Natural killer cell treated with Interleukin-12 subunit alpha and Interleukin-12 subunit beta and Interleukin-15 and Interleukin-18, amount 100 ng/mL, for 72 hours (primary cell): ENCODE measurements around the gene PZP. TPM values are rescaled to one million over a fixed set of nuclear protein-coding genes. Genes with fewer than 3 reads are reported as not detected.
"Not testable (repeated sequence)": the region's sequence is repeated elsewhere in the genome, so short reads cannot be mapped to it uniquely, and the experiment has no call there.

ENCODE experiments used
- ATAC-seq, 2 donors: fragments of 150-1000 bp; cut with Tn5 transposase in 1 of 2; sonication (Bioruptor Pico), chemical (Tn5 transposase) in 1 of 2; 2 replicates each; pipeline ENCODE4 v1.10.0; 2021
- DNase-seq: peaks from one replicate; pipeline ENCODE4 v3.0.0; 2022; ENCODE audit warnings: low spot score
- H3K27ac Mint-ChIP-seq, 2 donors: 1 replicate in 1 of 2; 2 replicates in 1 of 2; pipeline ENCODE4 v1.8.0; 2022; ENCODE audit warnings: mixed read lengths in 2 of 2, mild to moderate bottlenecking in 1 of 2, moderate library complexity in 1 of 2
- H3K27me3 Mint-ChIP-seq, 2 donors: 1 replicate in 1 of 2; 2 replicates in 1 of 2; pipeline ENCODE4 v1.8.0; 2022; ENCODE audit warnings: mixed read lengths in 2 of 2
- H3K36me3 Mint-ChIP-seq: one replicate; pipeline ENCODE4 v1.8.0; 2022; ENCODE audit warnings: mixed read lengths
- H3K4me1 Mint-ChIP-seq, 2 donors: 1 replicate in 1 of 2; 2 replicates in 1 of 2; pipeline ENCODE4 v1.8.0; 2022; ENCODE audit warnings: low read depth in 2 of 2, mixed read lengths in 2 of 2, mild to moderate bottlenecking in 1 of 2
- H3K4me3 Mint-ChIP-seq: one replicate; pipeline ENCODE4 v1.8.0; 2022; ENCODE audit warnings: mixed read lengths
- H3K9me3 Mint-ChIP-seq: 2 replicates; pipeline ENCODE4 v1.8.0; 2022; ENCODE audit warnings: mixed read lengths
- total RNA-seq, 2 donors: library from RNA; stranded (reverse); gene quantifications; one replicate each; pipeline ENCODE4 v1.2.3, GENCODE V29; 2022

The PZP gene
- total RNA-seq, 2 donors from 2014 or later: not detected

DNA sequence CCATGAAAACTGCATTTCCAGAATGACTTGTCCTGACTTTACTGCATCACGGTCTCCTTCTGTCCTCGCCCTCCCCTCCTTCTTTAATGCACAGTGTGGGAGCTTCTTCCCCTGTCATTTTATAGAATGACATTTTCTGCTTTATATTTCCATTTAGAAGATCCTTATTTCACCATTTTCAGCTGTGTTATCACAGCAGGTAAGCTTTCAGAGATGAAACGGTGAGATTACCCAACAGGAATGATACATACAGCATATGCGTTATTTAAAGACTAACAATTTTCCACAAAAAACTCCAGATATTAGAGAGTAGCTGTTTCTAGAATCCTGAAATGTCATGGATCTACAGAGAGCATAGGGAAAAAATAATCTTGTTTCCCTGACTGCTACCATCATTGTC is 27.3 kb upstream of the PZP start:
- DNase-seq: no peak

GRCh38 chr12:9227950-9228349 is 19.8 kb upstream of the PZP start:
- Mint-ChIP-seq H3K27ac (no peak overlapping the region), H3K36me3 (no peaks in the 10 kb centered on the region), H3K4me3 (no peak overlapping the region), H3K9me3 (no peaks in the 10 kb centered on the region), H3K4me1 (no peaks in the 10 kb centered on the region), H3K27me3 (no peaks in the 10 kb centered on the region)
- ATAC-seq (no peak), DNase-seq (no peak)

More for the DNA sequence above, 27.3 kb upstream of the PZP start:
- Mint-ChIP-seq H3K27me3 (peaks cover 0 to 3% of the 10 kb centered on the region in 2 donors), H3K9me3 (no peaks in the 10 kb centered on the region), H3K4me1 (peaks cover 8 to 17% of the 10 kb centered on the region in 2 donors), H3K4me3 (no peak overlapping the region), H3K36me3 (no peaks in the 10 kb centered on the region), H3K27ac (no peak overlapping the region)
- no peak for ATAC-seq

- Mint-ChIP-seq H3K27me3 (peaks cover 0 to 2% of the 10 kb centered on the region in 2 donors), H3K4me3 (no peak overlapping the region), H3K27ac (no peak overlapping the region), H3K36me3 (no peaks in the 10 kb centered on the region), H3K9me3 (no peaks in the 10 kb centered on the region), H3K4me1 (peaks cover 0 to 3% of the 10 kb centered on the region in 2 donors)
- DNase-seq: no peak
- no peak for ATAC-seq
Observed at GRCh38 chr12:9223830-9224229, 15.6 kb upstream of the PZP start.

DNA sequence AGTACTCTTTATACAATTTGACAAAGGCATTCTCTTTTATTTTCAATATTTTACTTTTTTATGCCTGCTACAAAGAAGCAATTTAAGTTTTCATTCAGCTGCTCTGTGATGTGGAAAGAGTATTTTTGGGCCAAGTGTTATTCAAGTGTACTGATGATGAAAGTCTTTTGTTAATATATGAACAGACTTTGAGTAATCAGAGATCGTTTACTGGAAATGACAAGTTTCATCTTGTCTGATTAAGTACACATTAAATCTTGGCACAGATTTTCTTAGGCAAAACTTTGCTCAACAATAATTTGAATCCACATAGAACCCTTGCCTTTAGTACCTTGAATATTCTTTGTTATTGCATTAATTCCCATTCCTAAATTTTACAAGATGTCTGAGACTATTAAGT is 13.3 kb upstream of the PZP start:
- H3K27me3 Mint-ChIP-seq: peaks cover 0 to 2% of the 10 kb centered on the region in 2 donors
- no peaks in the 10 kb centered on the region for H3K36me3 Mint-ChIP-seq
- no peak overlapping the region for H3K27ac Mint-ChIP-seq
- no peaks in the 10 kb centered on the region for H3K9me3 Mint-ChIP-seq
- ATAC-seq (no peak), DNase-seq (no peak)
- H3K4me1 Mint-ChIP-seq: peaks cover 0 to 3% of the 10 kb centered on the region in 2 donors
- H3K4me3 Mint-ChIP-seq: no peak overlapping the region

- not testable (repeated sequence) for H3K4me3 Mint-ChIP-seq, H3K4me1 Mint-ChIP-seq, H3K36me3 Mint-ChIP-seq, ATAC-seq, H3K9me3 Mint-ChIP-seq, DNase-seq, H3K27ac Mint-ChIP-seq, H3K27me3 Mint-ChIP-seq
Observed at GRCh38 chr12:9221011-9221410, 12.8 kb upstream of the PZP start.

- no peak for DNase-seq
- peaks cover 7% of the 10 kb centered on the region for H3K36me3 Mint-ChIP-seq
- no peaks in the 10 kb centered on the region for H3K27me3 Mint-ChIP-seq
- H3K4me1 Mint-ChIP-seq: no peaks in the 10 kb centered on the region
- H3K27ac Mint-ChIP-seq: no peak overlapping the region
- ATAC-seq: no peak
- H3K9me3 Mint-ChIP-seq: no peaks in the 10 kb centered on the region
- H3K4me3 Mint-ChIP-seq: no peak overlapping the region
Observed at GRCh38 chr12:9214534-9214933, 6.3 kb upstream of the PZP start.

DNA sequence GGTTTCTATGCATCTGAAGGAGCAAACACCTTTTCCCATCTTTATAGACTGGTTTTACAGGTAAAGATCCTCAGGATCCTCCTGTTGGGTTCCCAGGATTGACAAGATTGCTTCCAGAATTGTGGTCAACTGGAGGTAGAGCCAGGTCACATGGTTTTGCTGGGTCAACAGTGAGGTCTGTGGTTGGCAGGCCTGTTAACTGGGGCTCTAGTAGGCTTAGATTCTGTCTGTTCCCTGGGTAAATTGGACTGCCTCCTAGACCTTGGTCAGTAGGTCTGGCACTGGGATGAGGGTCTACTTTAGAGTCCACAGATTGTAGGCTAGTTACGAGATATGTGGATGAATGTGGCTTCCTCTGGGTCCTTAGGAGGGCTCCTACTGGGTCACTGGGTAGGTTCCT is 3.5 kb upstream of the PZP start:
- ATAC-seq (no peak), DNase-seq (no peak)
- peaks cover 7% of the 10 kb centered on the region for H3K36me3 Mint-ChIP-seq
- H3K4me3 Mint-ChIP-seq: no peak overlapping the region
- H3K9me3 Mint-ChIP-seq: no peaks in the 10 kb centered on the region
- no peaks in the 10 kb centered on the region for H3K4me1 Mint-ChIP-seq
- H3K27me3 Mint-ChIP-seq: no peaks in the 10 kb centered on the region
- H3K27ac Mint-ChIP-seq: no peak overlapping the region

DNA sequence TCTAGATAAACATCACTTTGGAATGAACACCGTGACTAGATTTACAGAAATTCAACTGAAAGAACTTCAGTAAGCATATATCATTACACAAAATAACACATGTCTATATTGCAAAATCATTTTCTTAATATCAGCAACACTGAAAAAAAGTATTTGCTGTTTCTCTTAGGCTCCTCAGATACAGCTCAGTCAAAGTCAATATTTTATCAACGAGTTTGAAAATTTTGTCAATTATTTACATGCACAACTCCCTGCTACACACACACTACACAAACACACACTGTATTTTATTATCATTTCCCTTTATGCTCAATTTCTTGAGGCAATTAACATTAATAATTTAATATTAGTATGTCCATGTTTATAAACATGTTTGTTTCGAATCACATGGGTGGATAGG is 3.8 kb downstream of the PZP start:
- ATAC-seq (no peak), DNase-seq (no peak)
- H3K27ac Mint-ChIP-seq: no peak overlapping the region
- no peaks in the 10 kb centered on the region for H3K27me3 Mint-ChIP-seq
- no peaks in the 10 kb centered on the region for H3K36me3 Mint-ChIP-seq
- H3K9me3 Mint-ChIP-seq: no peaks in the 10 kb centered on the region
- H3K4me3 Mint-ChIP-seq: no peak overlapping the region
- no peaks in the 10 kb centered on the region for H3K4me1 Mint-ChIP-seq

DNA sequence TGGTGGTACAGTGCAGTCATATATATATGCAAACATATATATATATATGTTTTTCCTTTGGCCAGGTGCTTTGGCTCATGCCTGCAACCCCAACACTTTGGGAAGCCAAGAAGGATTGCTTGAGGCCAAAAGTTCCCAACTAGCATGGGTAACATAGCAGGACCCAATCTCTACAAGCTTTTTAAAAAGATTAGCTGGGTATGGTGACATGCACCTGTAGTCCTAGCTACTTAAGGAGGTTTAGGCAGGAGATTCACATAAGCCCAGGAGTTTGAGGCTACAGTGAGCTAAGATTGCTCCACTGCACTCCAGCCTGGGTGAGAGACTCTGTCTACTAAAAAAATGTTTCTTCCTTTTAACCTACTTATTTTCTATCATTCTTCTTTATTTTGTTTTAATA is 10.2 kb downstream of the PZP start:
- H3K4me3 Mint-ChIP-seq: no peak overlapping the region
- H3K4me1 Mint-ChIP-seq: no peaks in the 10 kb centered on the region
- no peaks in the 10 kb centered on the region for H3K9me3 Mint-ChIP-seq
- ATAC-seq (no peak), DNase-seq (no peak)
- H3K27me3 Mint-ChIP-seq: no peaks in the 10 kb centered on the region
- no peak overlapping the region for H3K27ac Mint-ChIP-seq
- H3K36me3 Mint-ChIP-seq: no peaks in the 10 kb centered on the region

GRCh38 chr12:9184276-9184675 is 23.9 kb downstream of the PZP start:
- H3K36me3 Mint-ChIP-seq: peaks cover 19% of the 10 kb centered on the region
- DNase-seq (no peak), ATAC-seq (no peak)
- no peaks in the 10 kb centered on the region for H3K4me1 Mint-ChIP-seq
- no peak overlapping the region for H3K4me3 Mint-ChIP-seq
- no peaks in the 10 kb centered on the region for H3K27me3 Mint-ChIP-seq
- no peak overlapping the region for H3K27ac Mint-ChIP-seq
- peaks cover 9% of the 10 kb centered on the region for H3K9me3 Mint-ChIP-seq

DNA sequence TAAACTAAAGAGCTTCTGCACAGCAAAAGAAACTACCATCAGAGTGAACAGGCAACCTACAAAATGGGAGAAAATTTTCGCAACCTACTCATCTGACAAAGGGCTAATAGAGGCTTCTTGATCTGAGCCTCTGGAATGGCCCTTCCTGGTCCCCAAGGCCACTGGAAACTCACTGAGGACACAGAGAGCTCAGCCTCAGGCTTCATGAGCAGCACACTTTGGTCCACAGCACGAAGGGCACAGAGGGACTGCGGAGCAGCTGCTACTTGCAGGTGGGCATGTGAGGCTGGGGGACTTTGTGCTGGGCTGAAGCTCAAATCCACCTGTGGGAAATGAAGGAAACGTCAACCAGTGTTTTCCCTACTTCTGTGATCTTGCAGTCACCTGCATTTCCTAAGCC is 27.4 kb downstream of the PZP start:
- no peak overlapping the region for H3K27ac Mint-ChIP-seq
- no peak overlapping the region for H3K4me3 Mint-ChIP-seq
- H3K9me3 Mint-ChIP-seq: peaks cover 6% of the 10 kb centered on the region
- no peaks in the 10 kb centered on the region for H3K4me1 Mint-ChIP-seq
- H3K36me3 Mint-ChIP-seq: peaks cover 6% of the 10 kb centered on the region
- ATAC-seq: no peak
- no peak for DNase-seq
- no peaks in the 10 kb centered on the region for H3K27me3 Mint-ChIP-seq

DNA sequence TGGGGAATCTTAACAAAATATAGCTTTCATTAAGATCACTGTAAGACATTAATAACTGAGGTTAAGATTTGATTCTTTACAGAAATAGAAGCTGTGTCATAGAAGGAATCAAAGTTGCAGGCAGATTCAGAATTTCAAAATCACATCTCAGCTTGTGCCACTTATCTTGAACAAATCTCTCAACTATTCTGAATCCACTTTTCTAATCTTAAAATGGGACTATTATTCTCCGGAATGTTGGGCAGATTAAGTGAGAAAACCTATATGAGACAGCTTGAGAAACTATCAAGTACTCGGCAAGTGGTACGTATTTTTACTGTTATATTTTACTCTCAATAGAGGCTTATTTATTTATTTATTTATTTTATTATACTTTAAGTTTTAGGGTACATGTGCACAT is 28.4 kb downstream of the PZP start:
- Mint-ChIP-seq H3K9me3 (peaks cover 4% of the 10 kb centered on the region), H3K36me3 (peaks cover 6% of the 10 kb centered on the region), H3K4me3 (no peak overlapping the region), H3K4me1 (no peaks in the 10 kb centered on the region), H3K27ac (no peak overlapping the region), H3K27me3 (no peaks in the 10 kb centered on the region)
- ATAC-seq (no peak), DNase-seq (no peak)

GRCh38 chr12:9169979-9170634 is 38.1 kb downstream of the PZP start:
- H3K36me3 Mint-ChIP-seq: peaks cover 14% of the 10 kb centered on the region
- no peak for DNase-seq

GRCh38 chr12:9167345-9167744 is 40.9 kb downstream of the PZP start:
- not testable (repeated sequence) for H3K27me3 Mint-ChIP-seq, H3K4me3 Mint-ChIP-seq, H3K4me1 Mint-ChIP-seq, DNase-seq, ATAC-seq, H3K27ac Mint-ChIP-seq, H3K9me3 Mint-ChIP-seq, H3K36me3 Mint-ChIP-seq

More at GRCh38 chr12:9169979-9170634, 38.1 kb downstream of the PZP start:
- H3K27ac Mint-ChIP-seq: no peak overlapping the region
- no peaks in the 10 kb centered on the region for H3K4me1 Mint-ChIP-seq
- H3K4me3 Mint-ChIP-seq: no peak overlapping the region
- no peaks in the 10 kb centered on the region for H3K27me3 Mint-ChIP-seq
- H3K9me3 Mint-ChIP-seq: peaks cover 6% of the 10 kb centered on the region
- ATAC-seq: no peak

DNA sequence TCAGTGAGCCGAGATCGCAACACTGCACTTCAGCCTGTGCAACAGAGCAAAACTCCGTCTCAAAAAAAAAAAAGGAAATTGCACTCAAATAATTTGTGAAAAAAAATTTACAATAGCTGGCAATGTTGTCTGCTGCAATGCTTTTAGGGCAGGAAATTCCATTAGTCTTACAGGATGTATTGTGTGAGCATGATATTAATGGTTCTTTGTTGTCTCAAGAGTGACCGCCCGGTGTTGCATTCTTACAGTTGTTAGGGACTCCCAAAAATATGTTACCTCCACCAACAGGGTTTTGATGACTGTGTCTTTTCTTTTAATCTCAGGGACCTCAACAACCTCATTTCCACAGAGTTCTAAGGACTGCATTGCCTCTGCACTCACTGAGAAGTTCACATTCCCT is 44.8 kb downstream of the PZP start:
- Mint-ChIP-seq H3K36me3 (no peaks in the 10 kb centered on the region), H3K4me3 (no peak overlapping the region), H3K27me3 (no peaks in the 10 kb centered on the region), H3K27ac (no peak overlapping the region), H3K4me1 (peaks cover 0 to 7% of the 10 kb centered on the region in 2 donors), H3K9me3 (no peaks in the 10 kb centered on the region)
- DNase-seq (no peak), ATAC-seq (no peak)
